SH-SY5Y (cell line): ENCODE measurements around the gene CCR5AS.

Experiments
- GATA2 ChIP-seq: IDR thresholded peaks from 2 replicates; pipeline ENCODE4 v1.6.1; 2011; ENCODE audit warnings: mild to moderate bottlenecking, low read depth, low read length
- GATA3 ChIP-seq: IDR thresholded peaks from 2 replicates; pipeline ENCODE4 v1.6.1; 2011; ENCODE audit warnings: low read depth, mild to moderate bottlenecking, low read length, moderate library complexity

- TF ChIP-seq GATA2 (no peak), GATA3 (no peak)
These were observed 2.0 kb upstream of the CCR5AS start for GRCh38 chr3:46408853-46409252.
